DND-41 (cell line): ENCODE measurements around the gene AP3D1.

ENCODE experiments used
- ATAC-seq: fragments of 200-7000 bp; cut with Tn5 transposase; 3 replicates; pipeline ENCODE4 v1.9.1; 2021; ENCODE audit warnings: low read depth; ENCODE audit not compliant: insufficient read depth
- DNase-seq: peaks from one replicate; pipeline ENCODE4 v3.0.0-alpha.2; 2020
- H2AFZ ChIP-seq: 2 replicates; pipeline ENCODE4 v1.6.0; 2012; ENCODE audit warnings: low read depth, low read length
- H3K27ac ChIP-seq: 2 replicates; pipeline ENCODE4 v1.5.1; 2012; ENCODE audit warnings: low read length, inconsistent platforms
- H3K27me3 ChIP-seq: fragments of 200-600 bp; sonication (generic); 2 replicates; pipeline ENCODE4 v1.6.0; 2012; ENCODE audit warnings: low read length, mild to moderate bottlenecking, inconsistent platforms; ENCODE audit not compliant: insufficient read depth, poor library complexity
- H3K36me3 ChIP-seq: 2 replicates; pipeline ENCODE4 v1.5.1; 2012; ENCODE audit warnings: low read length, inconsistent platforms; ENCODE audit not compliant: insufficient read depth
- H3K4me1 ChIP-seq: 2 replicates; pipeline ENCODE4 v1.5.1; 2012; ENCODE audit warnings: mild to moderate bottlenecking, low read length; ENCODE audit not compliant: insufficient read depth
- H3K4me2 ChIP-seq: 2 replicates; pipeline ENCODE4 v1.6.0; 2012; ENCODE audit warnings: mild to moderate bottlenecking, moderate library complexity, low read length, inconsistent platforms; ENCODE audit not compliant: insufficient read depth
- H3K4me3 ChIP-seq, 2 experiments: fragments of 200-600 bp in 1 of 2; shearing (Covaris generic) in 1 of 2; 2 replicates each; pipeline ENCODE4 v1.5.1; 2012 to 2016; ENCODE audit warnings: inconsistent platforms in 2 of 2, low read length in 2 of 2, mild to moderate bottlenecking in 2 of 2, low read depth in 1 of 2, moderate library complexity in 1 of 2
- H3K79me2 ChIP-seq: 2 replicates; pipeline ENCODE4 v1.6.0; 2012; ENCODE audit warnings: low read length, inconsistent platforms; ENCODE audit not compliant: insufficient read depth
- H3K9ac ChIP-seq: 2 replicates; pipeline ENCODE4 v1.6.0; 2012; ENCODE audit warnings: low read depth, mild to moderate bottlenecking, inconsistent platforms, low read length, moderate library complexity
- H3K9me3 ChIP-seq: 2 replicates; pipeline ENCODE4 v1.5.1; 2012; ENCODE audit warnings: low read length, moderate library complexity, mild to moderate bottlenecking, inconsistent platforms; ENCODE audit not compliant: insufficient read depth, severe bottlenecking
- H4K20me1 ChIP-seq: 2 replicates; pipeline ENCODE4 v1.6.0; 2012; ENCODE audit warnings: low read length; ENCODE audit not compliant: insufficient read depth
- CTCF ChIP-seq: IDR thresholded peaks from 2 replicates; pipeline ENCODE4 v1.5.1; 2012; ENCODE audit warnings: borderline replicate concordance, low read length, moderate library complexity, mild to moderate bottlenecking; ENCODE audit not compliant: poor library complexity, severe bottlenecking; ENCODE audit errors: extremely low read depth
- EZH2 ChIP-seq: IDR thresholded peaks from 3 replicates; pipeline ENCODE4 v1.6.1; 2012; ENCODE audit warnings: borderline replicate concordance, low read depth, mild to moderate bottlenecking, moderate library complexity, low read length, inconsistent platforms; ENCODE audit not compliant: severe bottlenecking

AP3D1 gene

DNA sequence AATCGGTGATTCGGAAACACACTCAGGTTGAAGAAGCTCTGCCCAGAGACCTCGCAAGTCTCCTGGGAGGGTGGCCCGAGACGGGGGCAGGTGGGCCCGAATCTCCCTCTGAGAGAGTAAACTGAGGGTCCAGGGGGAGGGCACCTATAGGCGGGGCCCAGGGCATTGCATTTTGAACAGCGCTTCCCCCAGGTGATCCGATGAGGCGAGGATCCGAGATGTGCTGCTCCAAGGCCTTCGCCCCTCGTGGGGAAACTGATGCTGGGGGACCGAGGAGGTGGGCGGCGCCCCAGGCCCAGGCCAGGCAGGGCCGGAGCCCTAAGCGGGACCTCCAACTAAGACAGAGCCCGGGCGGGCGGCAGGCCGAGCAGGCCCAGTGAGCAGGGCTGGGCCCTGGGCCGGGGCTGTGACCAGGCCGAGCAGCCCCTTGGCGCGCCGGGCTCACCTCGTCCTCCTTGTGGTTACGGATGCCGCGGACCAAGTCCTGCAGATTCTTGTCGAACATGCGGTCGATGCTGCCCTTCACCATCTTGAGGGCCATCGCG is 500 bp downstream of the AP3D1 start:
- H3K27me3 ChIP-seq = no peaks in the 10 kb centered on the region
- H3K4me2 ChIP-seq = peak overlapping the region; percentile 100
- H2AFZ ChIP-seq = peak overlapping the region; percentile 74; the same call in 1 of the 2 replicates
- H3K9me3 ChIP-seq = no peaks in the 10 kb centered on the region
- peak overlapping the region; percentile 99 for H3K9ac ChIP-seq
- H3K79me2 ChIP-seq = peaks cover 53% of the 10 kb centered on the region
- H3K4me1 ChIP-seq = peaks cover 38% of the 10 kb centered on the region
- TF ChIP-seq EZH2 (no peak), CTCF (no peak)
- no peak for ATAC-seq
- H3K36me3 ChIP-seq = peaks cover 37% of the 10 kb centered on the region
- H3K27ac ChIP-seq = peak overlapping the region; percentile 88
- H3K4me3 ChIP-seq = peak overlapping the region; percentile 100
- H4K20me1 ChIP-seq = peaks cover 39% of the 10 kb centered on the region
- no peak for DNase-seq

DNA sequence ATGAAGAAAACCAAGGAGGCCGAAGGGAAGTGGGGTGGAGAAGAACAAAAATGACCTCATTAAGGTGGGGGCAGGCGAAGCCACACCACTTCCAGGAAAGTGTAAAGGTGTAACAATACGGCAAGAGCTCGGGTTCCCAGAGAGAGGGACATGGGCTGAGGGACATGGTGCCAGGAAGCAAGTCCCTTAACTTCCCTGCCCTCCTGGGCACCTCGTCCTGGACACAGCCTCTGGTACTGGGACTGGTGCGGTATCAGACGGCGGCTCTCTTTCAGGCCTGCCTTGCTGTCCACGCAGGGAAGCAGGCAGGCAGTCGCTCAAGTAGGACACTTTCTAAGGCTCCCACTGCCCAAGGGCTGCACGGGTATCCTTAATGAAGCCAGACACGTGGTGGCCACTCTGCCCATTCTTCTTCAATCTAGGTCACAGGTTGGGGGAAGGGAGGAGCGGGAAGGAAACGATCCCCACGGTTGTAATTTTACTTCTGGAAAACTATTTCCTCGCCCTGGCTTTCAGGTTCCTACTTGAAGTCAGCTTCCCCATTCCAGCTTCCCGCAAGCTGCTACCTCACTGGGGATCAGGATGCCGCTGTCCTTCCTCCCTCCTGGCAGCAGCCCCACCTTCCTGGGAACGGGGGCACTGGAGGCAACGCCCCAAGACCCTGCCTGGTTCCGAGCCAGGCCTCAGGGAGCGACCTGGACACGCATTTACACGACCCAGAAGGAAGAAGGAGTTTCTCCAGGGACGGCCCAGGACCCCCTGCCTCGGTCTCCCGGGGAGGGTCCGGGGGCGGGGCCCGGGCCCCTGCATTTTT is 1.2 kb downstream of the AP3D1 start:
- no peak for TF ChIP-seq CTCF
- Histone ChIP-seq H4K20me1 (peaks cover 46% of the 10 kb centered on the region), H3K9ac (peak overlapping the region; percentile 99), H3K9me3 (no peaks in the 10 kb centered on the region), H3K4me3 (peak overlapping the region; percentile 100), H3K36me3 (peaks cover 44% of the 10 kb centered on the region), H3K4me1 (peaks cover 40% of the 10 kb centered on the region), H3K27me3 (no peaks in the 10 kb centered on the region), H3K79me2 (peaks cover 60% of the 10 kb centered on the region), H2AFZ (no peak overlapping the region), H3K4me2 (peak overlapping the region; percentile 100), H3K27ac (peak overlapping the region; percentile 88)
- no peak for ATAC-seq
- no peak for DNase-seq

- H3K27ac ChIP-seq = 0 out of 2 replicates have a peak overlapping the region, but pooled peaks have one; percentile 20
- no peaks in the 10 kb centered on the region for H3K9me3 ChIP-seq
- H3K9ac ChIP-seq = 0 out of 2 replicates have a peak overlapping the region, but pooled peaks have one; percentile 7
- H3K4me1 ChIP-seq = peaks cover 40% of the 10 kb centered on the region
- no peak for DNase-seq
- ATAC-seq = no peak
- H3K79me2 ChIP-seq = peaks cover 76% of the 10 kb centered on the region
- H3K4me3 ChIP-seq = peak overlapping the region in 1 of 2 experiments; percentile 9; a peak in 1 of 4 replicates
- peaks cover 59% of the 10 kb centered on the region for H4K20me1 ChIP-seq
- H2AFZ ChIP-seq = no peak overlapping the region
- H3K27me3 ChIP-seq = no peaks in the 10 kb centered on the region
- peak overlapping the region; percentile 32 for H3K4me2 ChIP-seq
- no peak for TF ChIP-seq CTCF
- TF ChIP-seq EZH2 = no peak
- H3K36me3 ChIP-seq = peaks cover 53% of the 10 kb centered on the region
Observed at GRCh38 chr19:2148482-2149135, 2.8 kb downstream of the AP3D1 start.
